Measurements from ENCODE around the gene COL18A1.

The COL18A1 gene

GRCh38 chr21:45506241-45506817, 101.4 kb downstream of the COL18A1 start:
- no peak for DNase-seq (ENCODE audit: low read depth, low spot score)

- DNase-seq (ENCODE audit: low read depth, low spot score), result no peak
Measured at GRCh38 chr21:45506836-45507522, 102.0 kb downstream of the COL18A1 start.

GRCh38 chr21:45507523-45507875, 102.5 kb downstream of the COL18A1 start:
- no peak for DNase-seq (ENCODE audit: low read depth, low spot score)

- DNase-seq (ENCODE audit: low read depth, low spot score), result no peak
Measured at GRCh38 chr21:45507888-45508508, 103.0 kb downstream of the COL18A1 start.

- DNase-seq (ENCODE audit: low read depth, low spot score), result no peak
Measured at GRCh38 chr21:45508607-45509565, 103.9 kb downstream of the COL18A1 start.

- no peak for DNase-seq (ENCODE audit: low read depth, low spot score)
Measured at GRCh38 chr21:45509566-45510465, 104.9 kb downstream of the COL18A1 start.

GRCh38 chr21:45510466-45510955, 105.5 kb downstream of the COL18A1 start:
- DNase-seq (ENCODE audit: low read depth, low spot score), result no peak

GRCh38 chr21:45511007-45511406, 106.0 kb downstream of the COL18A1 start:
- DNase-seq (ENCODE audit: low read depth, low spot score), result no peak

- DNase-seq (ENCODE audit: low read depth, low spot score), result no peak
Measured at GRCh38 chr21:45511661-45512431, 106.9 kb downstream of the COL18A1 start.

GRCh38 chr21:45512626-45513002, 107.6 kb downstream of the COL18A1 start:
- no peak for DNase-seq (ENCODE audit: low read depth, low spot score)

- no peak for DNase-seq (ENCODE audit: low read depth, low spot score)
Measured at GRCh38 chr21:45513003-45513717, 108.2 kb downstream of the COL18A1 start.

GRCh38 chr21:45513741-45514310, 108.9 kb downstream of the COL18A1 start:
- DNase-seq (ENCODE audit: low read depth, low spot score), result no peak

GRCh38 chr21:45514311-45515021, 109.5 kb downstream of the COL18A1 start:
- no peak for DNase-seq (ENCODE audit: low read depth, low spot score)

GRCh38 chr21:45515241-45516061, 110.5 kb downstream of the COL18A1 start:
- DNase-seq (ENCODE audit: low read depth, low spot score), result no peak

- no peak for DNase-seq (ENCODE audit: low read depth, low spot score)
Measured at GRCh38 chr21:45516071-45516670, 111.2 kb downstream of the COL18A1 start.

GRCh38 chr21:45516671-45517151, 111.7 kb downstream of the COL18A1 start:
- no peak for DNase-seq (ENCODE audit: low read depth, low spot score)
